ENCODE data around the gene BLID. TPM values are rescaled to one million over a fixed set of nuclear protein-coding genes. Genes with fewer than 3 reads are reported as not detected.

Gene BLID
- total RNA-seq, 1 donor from 2014 or later, result 1.4 TPM

DNA sequence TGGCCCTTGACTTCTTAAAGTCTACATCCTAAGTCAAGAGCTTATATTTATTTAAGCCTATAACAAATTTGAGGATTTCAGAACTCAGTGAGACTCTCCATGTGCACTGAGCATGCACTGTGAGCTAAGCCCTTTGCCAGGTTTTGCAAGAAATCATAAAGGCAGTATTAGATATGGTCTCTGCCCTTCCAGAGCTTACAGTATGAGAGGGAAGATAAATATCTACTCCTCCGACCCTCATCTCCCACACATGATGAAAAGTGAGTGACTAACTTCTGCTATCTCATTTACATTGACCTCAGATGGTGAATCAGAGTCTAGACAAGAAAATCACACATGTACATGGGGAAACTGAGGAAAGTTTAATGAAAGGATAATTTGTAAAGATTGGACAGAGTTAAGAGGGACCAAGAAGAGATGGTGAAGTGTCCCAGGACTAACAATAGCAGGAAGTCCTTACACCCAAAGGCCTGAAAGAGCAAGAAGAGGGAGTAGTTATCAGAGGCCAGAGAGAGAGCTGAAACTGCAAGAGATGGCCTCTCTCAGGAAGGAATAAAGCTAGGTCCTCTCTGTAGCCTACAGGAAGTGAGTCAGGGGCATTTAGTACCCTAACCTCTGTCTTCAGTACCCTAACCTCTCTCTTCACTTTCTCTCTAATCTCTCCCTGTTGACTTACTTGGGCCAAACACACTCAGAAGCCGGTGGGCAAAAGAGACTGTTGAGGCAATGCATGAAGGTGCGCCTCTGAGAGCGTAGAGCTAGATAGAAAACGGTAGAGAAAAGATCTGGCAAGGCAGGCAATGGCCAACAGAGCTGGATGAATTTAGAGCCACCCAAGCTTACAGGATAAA is 23.0 kb upstream of the BLID start:
- no peak for DNase-seq (ENCODE audit: low spot score in 2 of 2, unreplicated experiment in 2 of 2)
- Mint-ChIP-seq H3K4me1 (peaks cover 19% of the 10 kb centered on the region), H3K27ac (peak overlapping the region; percentile 1), H3K9me3 (no peaks in the 10 kb centered on the region), H3K27me3 (ENCODE audit: low read depth) (no peaks in the 10 kb centered on the region), H3K4me3 (no peak overlapping the region), H3K36me3 (no peaks in the 10 kb centered on the region)
- TF ChIP-seq, protein P1, sequence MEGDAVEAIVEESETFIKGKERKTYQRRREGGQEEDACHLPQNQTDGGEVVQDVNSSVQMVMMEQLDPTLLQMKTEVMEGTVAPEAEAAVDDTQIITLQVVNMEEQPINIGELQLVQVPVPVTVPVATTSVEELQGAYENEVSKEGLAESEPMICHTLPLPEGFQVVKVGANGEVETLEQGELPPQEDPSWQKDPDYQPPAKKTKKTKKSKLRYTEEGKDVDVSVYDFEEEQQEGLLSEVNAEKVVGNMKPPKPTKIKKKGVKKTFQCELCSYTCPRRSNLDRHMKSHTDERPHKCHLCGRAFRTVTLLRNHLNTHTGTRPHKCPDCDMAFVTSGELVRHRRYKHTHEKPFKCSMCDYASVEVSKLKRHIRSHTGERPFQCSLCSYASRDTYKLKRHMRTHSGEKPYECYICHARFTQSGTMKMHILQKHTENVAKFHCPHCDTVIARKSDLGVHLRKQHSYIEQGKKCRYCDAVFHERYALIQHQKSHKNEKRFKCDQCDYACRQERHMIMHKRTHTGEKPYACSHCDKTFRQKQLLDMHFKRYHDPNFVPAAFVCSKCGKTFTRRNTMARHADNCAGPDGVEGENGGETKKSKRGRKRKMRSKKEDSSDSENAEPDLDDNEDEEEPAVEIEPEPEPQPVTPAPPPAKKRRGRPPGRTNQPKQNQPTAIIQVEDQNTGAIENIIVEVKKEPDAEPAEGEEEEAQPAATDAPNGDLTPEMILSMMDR (IDR thresholded peaks at IDR 0.05; ENCODE audit: unreplicated experiment), result no peak

DNA sequence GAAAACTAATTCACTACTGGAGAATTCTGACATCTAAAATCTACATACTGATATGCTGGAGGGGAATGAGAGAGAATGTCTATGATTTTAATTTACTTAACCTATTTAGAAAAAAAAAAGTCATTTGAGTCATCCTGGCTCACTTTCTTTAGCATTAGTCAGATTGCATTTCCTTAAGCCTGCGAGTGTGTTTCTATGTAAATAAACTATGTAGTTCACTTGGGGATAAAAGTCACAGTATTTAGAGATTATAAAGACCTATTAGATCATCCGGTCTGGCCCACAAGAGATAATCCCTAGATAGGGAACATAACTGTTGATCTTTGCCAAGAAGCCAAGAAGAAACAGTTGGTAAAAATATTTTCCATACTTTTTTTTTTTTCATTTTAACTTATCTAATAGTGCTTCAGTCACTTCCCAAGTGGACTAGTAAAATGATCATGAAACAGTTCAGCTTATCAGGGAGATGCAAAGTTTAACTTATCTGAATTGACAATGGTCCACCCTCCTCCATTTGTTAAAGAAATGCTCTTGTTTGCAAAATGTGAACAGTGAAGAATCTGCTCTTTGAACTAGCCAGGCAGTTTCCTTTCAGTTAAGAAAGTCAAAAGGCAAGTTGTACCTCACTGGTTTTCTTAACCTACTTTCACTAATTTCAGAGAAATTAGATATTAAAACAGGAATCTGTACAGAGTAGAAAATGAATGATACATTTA is 21.2 kb upstream of the BLID start:
- no peak for DNase-seq (ENCODE audit: low spot score in 2 of 2, unreplicated experiment in 2 of 2)
- TF ChIP-seq, protein P1 (IDR thresholded peaks at IDR 0.05; ENCODE audit: unreplicated experiment), result no peak
- H3K4me1 Mint-ChIP-seq, result peaks cover 24% of the 10 kb centered on the region
- peak overlapping the region; percentile 36 for H3K27ac Mint-ChIP-seq
- H3K36me3 Mint-ChIP-seq, result no peaks in the 10 kb centered on the region
- H3K4me3 Mint-ChIP-seq, result no peak overlapping the region
- H3K27me3 Mint-ChIP-seq (ENCODE audit: low read depth), result no peaks in the 10 kb centered on the region
- no peaks in the 10 kb centered on the region for H3K9me3 Mint-ChIP-seq

DNA sequence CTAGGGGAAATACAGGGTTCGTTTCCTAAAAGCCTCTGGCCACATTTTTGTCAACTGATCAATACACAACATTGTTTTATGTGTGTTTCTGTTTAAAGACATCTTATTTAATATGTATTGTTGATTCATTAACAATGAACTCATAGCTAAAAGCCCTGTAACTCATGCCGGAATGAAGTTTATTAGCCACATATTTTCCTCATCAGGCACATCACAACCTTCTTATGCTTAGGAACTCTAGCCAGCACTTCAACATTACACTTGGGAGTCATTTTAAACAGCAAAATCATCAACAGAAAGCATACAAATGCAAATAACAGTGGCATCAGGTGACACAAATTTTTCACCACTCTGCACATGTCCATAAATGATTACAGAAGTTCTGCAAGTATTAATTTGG is 15.1 kb upstream of the BLID start:
- H3K27me3 Mint-ChIP-seq (ENCODE audit: low read depth), result no peaks in the 10 kb centered on the region
- peaks cover 9% of the 10 kb centered on the region for H3K4me1 Mint-ChIP-seq
- DNase-seq (ENCODE audit: low spot score in 2 of 2, unreplicated experiment in 2 of 2), result no peak
- no peaks in the 10 kb centered on the region for H3K36me3 Mint-ChIP-seq
- TF ChIP-seq, protein P1 (IDR thresholded peaks at IDR 0.05; ENCODE audit: unreplicated experiment), result no peak
- no peaks in the 10 kb centered on the region for H3K9me3 Mint-ChIP-seq
- H3K4me3 Mint-ChIP-seq, result no peak overlapping the region
- H3K27ac Mint-ChIP-seq, result no peak overlapping the region

DNA sequence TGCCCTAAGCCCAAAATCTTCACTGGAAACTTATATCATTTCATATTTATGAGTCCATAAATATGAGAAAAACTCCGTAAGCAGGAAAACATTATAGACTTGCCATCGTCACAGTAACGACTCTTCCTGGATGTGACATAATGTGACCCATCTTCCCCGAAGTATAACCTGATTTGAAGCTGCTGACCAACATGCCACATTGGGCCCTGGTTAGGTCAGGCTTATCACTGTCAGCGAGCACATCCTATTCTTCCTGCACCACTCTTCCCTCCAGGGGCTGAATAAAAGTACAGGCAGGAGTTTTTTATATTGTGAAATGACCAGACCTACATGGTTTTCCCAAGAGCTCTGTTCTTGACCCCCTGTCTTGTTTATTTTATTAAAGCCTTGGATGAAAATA is 12.1 kb upstream of the BLID start:
- Mint-ChIP-seq H3K4me3 (no peak overlapping the region), H3K36me3 (no peaks in the 10 kb centered on the region), H3K27ac (no peak overlapping the region), H3K27me3 (ENCODE audit: low read depth) (no peaks in the 10 kb centered on the region), H3K9me3 (no peaks in the 10 kb centered on the region), H3K4me1 (peaks cover 9% of the 10 kb centered on the region)
- TF ChIP-seq, protein P1 (IDR thresholded peaks at IDR 0.05; ENCODE audit: unreplicated experiment), result no peak
- no peak for DNase-seq (ENCODE audit: low spot score in 2 of 2, unreplicated experiment in 2 of 2)

DNA sequence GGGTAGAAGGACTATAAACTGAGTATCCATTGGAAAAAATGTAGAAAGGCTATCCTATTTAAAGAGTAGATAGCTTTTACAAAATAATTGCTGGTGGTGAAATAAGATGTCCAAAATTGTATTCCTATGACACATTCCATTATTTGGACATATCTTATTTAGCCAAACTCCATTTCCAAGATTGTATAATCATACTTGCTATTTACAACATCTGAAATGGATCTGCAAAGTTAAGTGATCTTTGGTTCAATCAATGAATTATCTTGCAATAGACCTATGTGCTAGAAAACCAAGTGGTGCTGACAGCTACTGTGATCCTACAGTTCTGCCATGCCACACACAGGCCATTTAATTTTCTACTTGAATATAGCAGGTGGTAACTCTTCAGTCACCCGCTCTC is 11.0 kb upstream of the BLID start:
- no peak for DNase-seq (ENCODE audit: low spot score in 2 of 2, unreplicated experiment in 2 of 2)
- H3K27ac Mint-ChIP-seq, result no peak overlapping the region
- peaks cover 4% of the 10 kb centered on the region for H3K4me1 Mint-ChIP-seq
- no peak overlapping the region for H3K4me3 Mint-ChIP-seq
- H3K36me3 Mint-ChIP-seq, result no peaks in the 10 kb centered on the region
- H3K27me3 Mint-ChIP-seq (ENCODE audit: low read depth), result no peaks in the 10 kb centered on the region
- TF ChIP-seq, protein P1 (IDR thresholded peaks at IDR 0.05; ENCODE audit: unreplicated experiment), result no peak
- H3K9me3 Mint-ChIP-seq, result no peaks in the 10 kb centered on the region
